Fibroblast of lung (primary cell): ENCODE results near the gene TENM3. TPM values are rescaled to one million over a fixed set of nuclear protein-coding genes. Genes with fewer than 3 reads are reported as not detected.
A peak's percentile ranks its signal among the peaks of the same experiment; 100 is the strongest.

Experiments used
- DNase-seq, 2 donors: peaks; one replicate each; pipeline versions ENCODE4 v3.0.0 to v3.0.0-alpha.2; 2010; ENCODE audit warnings: low read depth in 2 of 2
- H2AFZ ChIP-seq: 2 replicates; pipeline ENCODE4 v1.5.1; 2012; ENCODE audit warnings: low read length, control low read depth, inconsistent platforms
- H3K27ac ChIP-seq: 2 replicates; pipeline ENCODE4 v1.5.1; 2011; ENCODE audit warnings: low read length, control low read depth; ENCODE audit not compliant: insufficient read depth
- H3K27me3 ChIP-seq: 2 replicates; pipeline ENCODE4 v1.5.1; 2011; ENCODE audit warnings: mild to moderate bottlenecking, low read length; ENCODE audit not compliant: control insufficient read depth, insufficient read depth
- H3K36me3 ChIP-seq: 2 replicates; pipeline ENCODE4 v1.5.1; 2011; ENCODE audit warnings: low read length; ENCODE audit not compliant: control insufficient read depth, insufficient read depth
- H3K4me1 ChIP-seq: 2 replicates; pipeline ENCODE4 v1.5.1; 2011; ENCODE audit warnings: low read length; ENCODE audit not compliant: control insufficient read depth, insufficient read depth; ENCODE audit errors: extremely low read depth
- H3K4me2 ChIP-seq: 2 replicates; pipeline ENCODE4 v1.5.1; 2011; ENCODE audit warnings: low read length, control low read depth; ENCODE audit not compliant: insufficient read depth; ENCODE audit errors: extremely low read depth
- H3K4me3 ChIP-seq, 4 experiments: fragments of 200-600 bp in 1 of 4; sonication (generic) in 1 of 4; replicated peaks in 1 of 4; 2 replicates each; pipeline ENCODE4 v1.5.1; 2011 to 2016; ENCODE audit warnings: low read length in 4 of 4, low read depth in 3 of 4, mild to moderate bottlenecking in 3 of 4, control low read depth in 2 of 4, inconsistent platforms in 1 of 4, mixed read lengths in 1 of 4; ENCODE audit not compliant: insufficient read depth in 1 of 4; ENCODE audit errors: control extremely low read depth in 1 of 4
- H3K79me2 ChIP-seq: 2 replicates; pipeline ENCODE4 v1.5.1; 2012; ENCODE audit warnings: mild to moderate bottlenecking, low read length, inconsistent platforms; ENCODE audit not compliant: control insufficient read depth, insufficient read depth
- H3K9ac ChIP-seq: 2 replicates; pipeline ENCODE4 v1.5.1; 2011; ENCODE audit warnings: mild to moderate bottlenecking, low read length, control low read depth; ENCODE audit not compliant: insufficient read depth
- H3K9me3 ChIP-seq: 2 replicates; pipeline ENCODE4 v1.5.1; 2012; ENCODE audit warnings: low read depth, low read length; ENCODE audit not compliant: control insufficient read depth, insufficient read depth
- H4K20me1 ChIP-seq: 2 replicates; pipeline ENCODE4 v1.5.1; 2011; ENCODE audit warnings: low read length; ENCODE audit not compliant: control insufficient read depth, insufficient read depth; ENCODE audit errors: extremely low read depth
- CTCF ChIP-seq, 2 donors: IDR thresholded peaks in 1 of 2; conservative IDR thresholded peaks in 1 of 2; 1 replicate in 1 of 2; 2 replicates in 1 of 2; pipeline ENCODE4 v1.5.1; 2011 to 2012; ENCODE audit warnings: low read length in 2 of 2, control low read depth in 1 of 2, inconsistent platforms in 1 of 2, low read depth in 1 of 2, mild to moderate bottlenecking in 1 of 2
- EZH2 ChIP-seq: IDR thresholded peaks from 2 replicates; pipeline ENCODE4 v1.5.1; 2012; ENCODE audit warnings: low read length, control low read depth, mild to moderate bottlenecking; ENCODE audit errors: missing control alignments
- polyA plus RNA-seq, 2 donors: library from polyadenylated mRNA; depleted of rRNA in 1 of 2; stranded (reverse) in 1 of 2; unstranded in 1 of 2; fragments of >200 nt; gene quantifications; 2 replicates each; pipeline ENCODE4 v1.2.1, GENCODE V29; 2011 to 2012; ENCODE audit warnings: missing spikeins in 1 of 2
- total RNA-seq: library from RNA; depleted of rRNA; stranded (reverse); fragments of >200 nt; gene quantifications from 2 replicates; pipeline ENCODE4 v1.2.1, GENCODE V29; 2014

TENM3 gene
- total and polyA plus RNA-seq, 2 donors (not counting 1 experiment from before 2014, with no cell fraction given), result 2.7 to 3.6 TPM

GRCh38 chr4:182705389-182705788 lies 462.2 kb downstream of the TENM3 start:
- TF ChIP-seq EZH2 (no peak), CTCF (conservative IDR thresholded peaks at IDR 0.05 in 1 of 2, IDR thresholded peaks at IDR 0.05 in 1 of 2; ENCODE audit: low read depth in 1 of 2, low read length in 2 of 2) (no peak)
- H3K4me3 ChIP-seq, result no peak overlapping the region
- H3K9me3 ChIP-seq, result no peaks in the 10 kb centered on the region
- H3K4me2 ChIP-seq, result no peak overlapping the region
- DNase-seq, result no peak
- H3K9ac ChIP-seq, result no peak overlapping the region
- H3K27me3 ChIP-seq, result no peaks in the 10 kb centered on the region
- no peaks in the 10 kb centered on the region for H4K20me1 ChIP-seq
- H3K27ac ChIP-seq, result no peak overlapping the region
- H3K79me2 ChIP-seq, result no peaks in the 10 kb centered on the region
- no peak overlapping the region for H2AFZ ChIP-seq
- no peaks in the 10 kb centered on the region for H3K36me3 ChIP-seq
- no peaks in the 10 kb centered on the region for H3K4me1 ChIP-seq

- Histone ChIP-seq H4K20me1 (no peaks in the 10 kb centered on the region), H3K79me2 (no peaks in the 10 kb centered on the region), H3K36me3 (no peaks in the 10 kb centered on the region), H3K4me2 (no peak overlapping the region), H3K9me3 (no peaks in the 10 kb centered on the region), H3K27me3 (no peaks in the 10 kb centered on the region), H3K27ac (no peak overlapping the region), H3K9ac (no peak overlapping the region), H3K4me3 (no peak overlapping the region), H2AFZ (no peak overlapping the region), H3K4me1 (no peaks in the 10 kb centered on the region)
- peak in 1 of 2 donors; percentile 33 for DNase-seq
- no peak for TF ChIP-seq EZH2
- no peak for TF ChIP-seq CTCF (conservative IDR thresholded peaks at IDR 0.05 in 1 of 2, IDR thresholded peaks at IDR 0.05 in 1 of 2; ENCODE audit: low read depth in 1 of 2, low read length in 2 of 2)
These were observed 468.0 kb downstream of the TENM3 start for GRCh38 chr4:182711211-182711610.

- no peaks in the 10 kb centered on the region for H3K36me3 ChIP-seq
- H3K27me3 ChIP-seq, result no peaks in the 10 kb centered on the region
- H3K9me3 ChIP-seq, result no peaks in the 10 kb centered on the region
- H4K20me1 ChIP-seq, result no peaks in the 10 kb centered on the region
- H3K79me2 ChIP-seq, result no peaks in the 10 kb centered on the region
- no peaks in the 10 kb centered on the region for H3K4me1 ChIP-seq
- no peak for DNase-seq
- H3K4me3 ChIP-seq, result no peak overlapping the region
- no peak overlapping the region for H2AFZ ChIP-seq
- TF ChIP-seq EZH2 (no peak), CTCF (conservative IDR thresholded peaks at IDR 0.05 in 1 of 2, IDR thresholded peaks at IDR 0.05 in 1 of 2; ENCODE audit: low read depth in 1 of 2, low read length in 2 of 2) (no peak)
- H3K27ac ChIP-seq, result no peak overlapping the region
- no peak overlapping the region for H3K4me2 ChIP-seq
- no peak overlapping the region for H3K9ac ChIP-seq
These were observed 472.3 kb downstream of the TENM3 start for GRCh38 chr4:182715548-182715947.
